Astrocyte (in vitro differentiated cells and primary cell): ENCODE results near the gene DDX46. TPM values are rescaled to one million over a fixed set of nuclear protein-coding genes. Genes with fewer than 3 reads are reported as not detected.

Source experiments
- DNase-seq: peaks from one replicate; pipeline ENCODE4 v3.0.0-alpha.2; 2010; ENCODE audit warnings: low read depth
- FAIRE-seq: peaks from 2 replicates; lab custom pipeline; 2011; peaks lifted over from hg19 to GRCh38; lab: Jason Lieb, UNC
- H2AFZ ChIP-seq: 2 replicates; pipeline ENCODE4 v1.6.0; 2012; ENCODE audit warnings: low read depth, low read length, inconsistent platforms
- H3K27ac ChIP-seq: 2 replicates; pipeline ENCODE4 v1.5.1; 2011; ENCODE audit warnings: low read depth, low read length, inconsistent platforms
- H3K27me3 ChIP-seq: 2 replicates; pipeline ENCODE4 v1.6.0; 2011; ENCODE audit warnings: low read length, inconsistent platforms; ENCODE audit not compliant: insufficient read depth
- H3K36me3 ChIP-seq: 2 replicates; pipeline ENCODE4 v1.5.1; 2011; ENCODE audit warnings: low read length, inconsistent platforms; ENCODE audit not compliant: insufficient read depth
- H3K4me1 ChIP-seq: 2 replicates; pipeline ENCODE4 v1.5.1; 2011; ENCODE audit warnings: low read length, inconsistent platforms; ENCODE audit not compliant: insufficient read depth
- H3K4me2 ChIP-seq: 2 replicates; pipeline ENCODE4 v1.6.0; 2012; ENCODE audit warnings: low read length, inconsistent platforms
- H3K4me3 ChIP-seq: 2 replicates; pipeline ENCODE4 v1.5.1; 2011; ENCODE audit warnings: low read depth, mild to moderate bottlenecking, low read length, inconsistent platforms; ENCODE audit not compliant: insufficient read depth
- H3K79me2 ChIP-seq: 2 replicates; pipeline ENCODE4 v1.6.0; 2012; ENCODE audit warnings: mild to moderate bottlenecking, low read length, inconsistent platforms; ENCODE audit not compliant: insufficient read depth
- H3K9ac ChIP-seq: 2 replicates; pipeline ENCODE4 v1.6.0; 2012; ENCODE audit warnings: mild to moderate bottlenecking, low read length, inconsistent platforms
- H3K9me3 ChIP-seq: 2 replicates; pipeline ENCODE4 v1.5.1; 2012; ENCODE audit warnings: low read depth, mild to moderate bottlenecking, low read length, inconsistent platforms; ENCODE audit not compliant: insufficient read depth
- H4K20me1 ChIP-seq: 2 replicates; pipeline ENCODE4 v1.6.0; 2012; ENCODE audit warnings: low read length, inconsistent platforms; ENCODE audit not compliant: insufficient read depth
- H3K27ac Mint-ChIP-seq: one replicate; pipeline ENCODE4 v1.8.0; 2021; ENCODE audit warnings: mild to moderate bottlenecking, mixed read lengths; ENCODE audit not compliant: unreplicated experiment
- H3K27me3 Mint-ChIP-seq: one replicate; pipeline ENCODE4 v1.8.0; 2021; ENCODE audit warnings: low read depth, mixed read lengths; ENCODE audit not compliant: unreplicated experiment
- H3K36me3 Mint-ChIP-seq: one replicate; pipeline ENCODE4 v1.8.0; 2021; ENCODE audit warnings: low read depth, mixed read lengths; ENCODE audit not compliant: unreplicated experiment
- H3K4me1 Mint-ChIP-seq: one replicate; pipeline ENCODE4 v1.8.0; 2021; ENCODE audit warnings: low read depth, mixed read lengths; ENCODE audit not compliant: unreplicated experiment
- H3K4me3 Mint-ChIP-seq: one replicate; pipeline ENCODE4 v1.8.0; 2021; ENCODE audit warnings: mild to moderate bottlenecking, moderate library complexity, mixed read lengths; ENCODE audit not compliant: unreplicated experiment
- H3K9me3 Mint-ChIP-seq: one replicate; pipeline ENCODE4 v1.8.0; 2021; ENCODE audit warnings: mild to moderate bottlenecking, mixed read lengths; ENCODE audit not compliant: unreplicated experiment
- EZH2 ChIP-seq: IDR thresholded peaks from 2 replicates; pipeline ENCODE4 v1.6.1; 2012; ENCODE audit warnings: mild to moderate bottlenecking, low read length, inconsistent platforms; ENCODE audit not compliant: insufficient read depth
- total RNA-seq: library from RNA; stranded (reverse); gene quantifications from 2 replicates; pipeline ENCODE4 v1.2.1, GENCODE V29; 2021
- TF ChIP-seq, protein P1 (sequence below): IDR thresholded peaks from 2 replicates; pipeline ENCODE4 v1.5.1; 2011; ENCODE audit warnings: low read depth, mild to moderate bottlenecking, inconsistent platforms, low read length, moderate library complexity; ENCODE audit not compliant: insufficient read depth

Gene DDX46
- total RNA-seq, 1 donor from 2014 or later: 43.6 TPM

DNA sequence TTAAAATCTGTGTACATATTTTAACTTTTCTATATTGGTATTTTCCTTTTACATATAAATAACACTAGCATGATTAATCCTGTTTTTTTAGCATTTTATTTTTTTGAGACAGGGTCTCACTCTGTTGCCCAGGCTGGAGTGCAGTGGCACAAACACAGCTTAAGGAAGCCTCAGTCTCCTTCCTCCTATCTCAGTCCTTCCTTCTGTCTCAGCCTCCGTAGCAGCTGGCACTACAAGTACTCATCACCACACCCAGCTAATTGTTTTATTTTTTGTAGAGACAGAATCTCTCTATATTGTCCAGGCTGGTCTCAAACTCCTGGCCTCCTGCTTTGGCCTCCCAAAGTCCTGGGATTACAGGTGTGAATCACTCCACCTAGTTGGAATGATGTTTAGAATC, 85.7 kb downstream of the DDX46 start:
- FAIRE-seq (no peak), DNase-seq (no peak)
- no peaks in the 10 kb centered on the region for H3K27me3 Mint-ChIP-seq
- no peak overlapping the region for H3K9ac ChIP-seq
- no peak overlapping the region for H2AFZ ChIP-seq
- H3K27me3 ChIP-seq: no peaks in the 10 kb centered on the region
- H3K79me2 ChIP-seq: peaks cover 33% of the 10 kb centered on the region
- peaks cover 18% of the 10 kb centered on the region for H4K20me1 ChIP-seq
- no peaks in the 10 kb centered on the region for H3K9me3 Mint-ChIP-seq
- H3K4me1 ChIP-seq: peaks cover 22% of the 10 kb centered on the region
- peaks cover 7% of the 10 kb centered on the region for H3K36me3 ChIP-seq
- peak overlapping the region; percentile 53 for H3K27ac Mint-ChIP-seq
- TF ChIP-seq, protein P1, sequence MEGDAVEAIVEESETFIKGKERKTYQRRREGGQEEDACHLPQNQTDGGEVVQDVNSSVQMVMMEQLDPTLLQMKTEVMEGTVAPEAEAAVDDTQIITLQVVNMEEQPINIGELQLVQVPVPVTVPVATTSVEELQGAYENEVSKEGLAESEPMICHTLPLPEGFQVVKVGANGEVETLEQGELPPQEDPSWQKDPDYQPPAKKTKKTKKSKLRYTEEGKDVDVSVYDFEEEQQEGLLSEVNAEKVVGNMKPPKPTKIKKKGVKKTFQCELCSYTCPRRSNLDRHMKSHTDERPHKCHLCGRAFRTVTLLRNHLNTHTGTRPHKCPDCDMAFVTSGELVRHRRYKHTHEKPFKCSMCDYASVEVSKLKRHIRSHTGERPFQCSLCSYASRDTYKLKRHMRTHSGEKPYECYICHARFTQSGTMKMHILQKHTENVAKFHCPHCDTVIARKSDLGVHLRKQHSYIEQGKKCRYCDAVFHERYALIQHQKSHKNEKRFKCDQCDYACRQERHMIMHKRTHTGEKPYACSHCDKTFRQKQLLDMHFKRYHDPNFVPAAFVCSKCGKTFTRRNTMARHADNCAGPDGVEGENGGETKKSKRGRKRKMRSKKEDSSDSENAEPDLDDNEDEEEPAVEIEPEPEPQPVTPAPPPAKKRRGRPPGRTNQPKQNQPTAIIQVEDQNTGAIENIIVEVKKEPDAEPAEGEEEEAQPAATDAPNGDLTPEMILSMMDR: no peak
- no peak for TF ChIP-seq EZH2
- peaks cover 4% of the 10 kb centered on the region for H3K36me3 Mint-ChIP-seq
- no peak overlapping the region for H3K4me2 ChIP-seq
- H3K4me3 Mint-ChIP-seq: peak overlapping the region; percentile 11
- no peak overlapping the region for H3K4me3 ChIP-seq
- H3K9me3 ChIP-seq: no peaks in the 10 kb centered on the region
- no peak overlapping the region for H3K27ac ChIP-seq
- peaks cover 22% of the 10 kb centered on the region for H3K4me1 Mint-ChIP-seq

DNA sequence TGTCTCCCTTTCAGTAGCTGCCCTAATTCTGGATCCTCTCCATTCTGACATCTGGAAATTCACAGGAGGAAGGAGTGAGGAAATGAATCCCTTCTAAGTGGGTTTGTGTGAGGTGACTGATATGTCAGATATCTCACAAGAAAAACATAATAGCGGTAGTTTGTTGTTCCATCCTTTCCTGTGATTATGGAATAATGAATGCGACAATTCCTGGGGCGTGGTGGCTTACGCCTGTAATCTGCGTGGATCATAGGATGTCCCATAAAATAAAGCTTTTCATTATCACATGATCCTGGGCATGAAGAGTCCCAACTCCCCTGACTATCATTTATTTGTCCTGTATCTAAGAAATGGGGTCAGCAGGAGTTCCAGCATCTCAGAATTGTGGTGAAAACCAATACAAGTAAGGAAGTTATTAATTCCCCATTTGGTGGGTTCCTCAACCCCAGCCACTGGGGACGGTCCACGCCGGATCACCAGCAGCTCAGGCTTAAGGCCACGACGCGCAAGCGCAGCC, 86.8 kb downstream of the DDX46 start:
- H3K27me3 Mint-ChIP-seq: no peaks in the 10 kb centered on the region
- peaks cover 3% of the 10 kb centered on the region for H3K36me3 Mint-ChIP-seq
- H3K9me3 Mint-ChIP-seq: no peaks in the 10 kb centered on the region
- Histone ChIP-seq H3K27ac (peak overlapping the region; percentile 87), H4K20me1 (peaks cover 29% of the 10 kb centered on the region), H3K9me3 (no peaks in the 10 kb centered on the region), H3K36me3 (peaks cover 4% of the 10 kb centered on the region), H2AFZ (peak overlapping the region; percentile 20), H3K4me3 (peak overlapping the region; percentile 80), H3K4me2 (peak overlapping the region; percentile 85), H3K79me2 (peaks cover 44% of the 10 kb centered on the region), H3K27me3 (no peaks in the 10 kb centered on the region), H3K9ac (peak overlapping the region; percentile 92), H3K4me1 (peaks cover 22% of the 10 kb centered on the region)
- peak overlapping the region; percentile 87 for H3K27ac Mint-ChIP-seq
- DNase-seq (peak; percentile 12), FAIRE-seq (no peak)
- peak overlapping the region; percentile 94 for H3K4me3 Mint-ChIP-seq
- TF ChIP-seq, protein P1: no peak
- TF ChIP-seq EZH2: no peak
- peaks cover 26% of the 10 kb centered on the region for H3K4me1 Mint-ChIP-seq

- Mint-ChIP-seq H3K36me3 (peaks cover 4% of the 10 kb centered on the region), H3K27me3 (no peaks in the 10 kb centered on the region), H3K4me3 (peak within 1 kb of the TSS; percentile 94), H3K27ac (peak within 1 kb of the TSS; percentile 92), H3K4me1 (peaks cover 23% of the 10 kb centered on the region), H3K9me3 (no peaks in the 10 kb centered on the region)
- Histone ChIP-seq H3K9me3 (no peaks in the 10 kb centered on the region), H2AFZ (peak within 1 kb of the TSS; percentile 20), H4K20me1 (peaks cover 34% of the 10 kb centered on the region), H3K9ac (peak within 1 kb of the TSS; percentile 92), H3K4me2 (peak within 1 kb of the TSS; percentile 85), H3K36me3 (peaks cover 4% of the 10 kb centered on the region), H3K4me1 (peaks cover 24% of the 10 kb centered on the region), H3K27me3 (no peaks in the 10 kb centered on the region), H3K4me3 (peak within 1 kb of the TSS; percentile 80), H3K27ac (peak within 1 kb of the TSS; percentile 87), H3K79me2 (peaks cover 50% of the 10 kb centered on the region)
- TF ChIP-seq, protein P1: no peak
- TF ChIP-seq EZH2: no peak
- DNase-seq: peak; percentile 89
- no peak for FAIRE-seq
Measured at GRCh38 chr5:134845852-134846640, 87.5 kb downstream of the DDX46 start, which contains the start of gene C5orf24. Gene C5orf24 (plus strand): TSS chr5:134845968. CDS start chr5:134854901, 8,933 bp downstream.
